IMR-90 (cell line): ENCODE results near the gene CHN1. TPM values are rescaled to one million over a fixed set of nuclear protein-coding genes. Genes with fewer than 3 reads are reported as not detected.

Experiments used
- ATAC-seq: fragments of 200-7000 bp; cut with Tn5 transposase; 2 replicates; pipeline ENCODE4 v1.9.1; 2020; ENCODE audit warnings: low read depth, mild to moderate bottlenecking, moderate library complexity
- BruUV-seq: library from RNA; stranded (reverse); fragments of 400-500 nt; replicated peaks from 2 replicates; lab custom pipeline; 2021; lab: Mats Ljungman, UMichigan
- CTCF ChIA-PET: fragments of 300-600 bp; formaldehyde crosslinking; extraction: SDS; loops from one replicate; lab custom pipeline; 2021; ENCODE audit warnings: antibody characterized with exemption; lab: Yijun Ruan, JAX
- POLR2A ChIA-PET: fragments of 300-600 bp; sonication (Branson Sonifier 250); formaldehyde crosslinking; loops from one replicate; lab custom pipeline; 2022; ENCODE audit warnings: antibody characterized with exemption; ENCODE audit not compliant: unreplicated experiment; lab: Charles Lee
- DNase-seq: peaks from one replicate; pipeline ENCODE4 v3.0.0; 2013
- H2AFZ ChIP-seq: replicated peaks from 2 replicates; pipeline ENCODE3; 2013; ENCODE audit warnings: low read length, mild to moderate bottlenecking; ENCODE audit not compliant: poor library complexity
- H2AK5ac ChIP-seq: 2 replicates; pipeline ENCODE4 v1.6.1; 2013; ENCODE audit warnings: low read depth, low read length, inconsistent platforms
- H2AK9ac ChIP-seq: replicated peaks from 2 replicates; pipeline ENCODE3; 2013; ENCODE audit warnings: mild to moderate bottlenecking, low read depth, low read length, moderate library complexity; ENCODE audit not compliant: poor library complexity
- H2BK120ac ChIP-seq: 2 replicates; pipeline ENCODE4 v1.6.1; 2013; ENCODE audit warnings: low read depth, low read length, inconsistent platforms
- H2BK15ac ChIP-seq: 3 replicates; pipeline ENCODE4 v1.6.1; 2013; ENCODE audit warnings: low read depth, low read length, inconsistent platforms
- H2BK20ac ChIP-seq: 2 replicates; pipeline ENCODE4 v1.6.1; 2013; ENCODE audit warnings: low read depth, mild to moderate bottlenecking, inconsistent platforms, low read length, moderate library complexity
- H2BK5ac ChIP-seq: 2 replicates; pipeline ENCODE4 v1.6.1; 2013; ENCODE audit warnings: mild to moderate bottlenecking, low read depth, low read length, inconsistent platforms; ENCODE audit not compliant: poor library complexity, severe bottlenecking
- H3K14ac ChIP-seq: replicated peaks from 2 replicates; pipeline ENCODE4 v1.6.1; 2013; ENCODE audit warnings: low read depth, low read length, inconsistent platforms
- H3K18ac ChIP-seq: 2 replicates; pipeline ENCODE4 v1.6.1; 2013; ENCODE audit warnings: low read depth, low read length, control low read depth
- H3K23ac ChIP-seq: 2 replicates; pipeline ENCODE4 v1.6.1; 2013; ENCODE audit warnings: low read depth, low read length, inconsistent platforms
- H3K27ac ChIP-seq: 2 replicates; pipeline ENCODE4 v1.5.1; 2013; ENCODE audit warnings: mild to moderate bottlenecking, control low read depth, low read length; ENCODE audit not compliant: insufficient read depth
- H3K27me3 ChIP-seq: 2 replicates; pipeline ENCODE4 v1.6.1; 2013; ENCODE audit warnings: low read length; ENCODE audit not compliant: control insufficient read depth, insufficient read depth
- H3K36me3 ChIP-seq: 2 replicates; pipeline ENCODE4 v1.6.1; 2013; ENCODE audit warnings: low read length, mixed read lengths; ENCODE audit not compliant: control insufficient read depth, insufficient read depth
- H3K4ac ChIP-seq: 2 replicates; pipeline ENCODE4 v1.6.1; 2013; ENCODE audit warnings: low read depth, low read length, inconsistent platforms
- H3K4me1 ChIP-seq: 2 replicates; pipeline ENCODE4 v1.6.1; 2013; ENCODE audit warnings: low read length, mixed read lengths; ENCODE audit not compliant: control insufficient read depth, insufficient read depth
- H3K4me2 ChIP-seq: 2 replicates; pipeline ENCODE4 v1.6.1; 2013; ENCODE audit warnings: low read depth, mild to moderate bottlenecking, control low read depth, low read length, moderate library complexity
- H3K4me3 ChIP-seq: 2 replicates; pipeline ENCODE4 v1.5.1; 2013; ENCODE audit warnings: low read depth, mild to moderate bottlenecking, control low read depth, low read length, moderate library complexity; ENCODE audit not compliant: insufficient read depth
- H3K56ac ChIP-seq: 2 replicates; pipeline ENCODE4 v1.6.1; 2013; ENCODE audit warnings: low read length, inconsistent platforms; ENCODE audit not compliant: insufficient read depth; ENCODE audit errors: extremely low read depth
- H3K79me1 ChIP-seq, 2 experiments: 2 replicates each; pipeline ENCODE4 v1.6.1; 2013; ENCODE audit warnings: low read length in 2 of 2, inconsistent platforms in 1 of 2, low read depth in 1 of 2
- H3K9ac ChIP-seq: 2 replicates; pipeline ENCODE4 v1.6.1; 2013; ENCODE audit warnings: low read depth, low read length, control low read depth
- H3K9me1 ChIP-seq: 2 replicates; pipeline ENCODE4 v1.6.1; 2013; ENCODE audit warnings: low read length, inconsistent platforms; ENCODE audit not compliant: insufficient read depth
- H3K9me3 ChIP-seq: 2 replicates; pipeline ENCODE4 v1.6.1; 2013; ENCODE audit warnings: low read length; ENCODE audit not compliant: control insufficient read depth, insufficient read depth
- H4K20me1 ChIP-seq: 2 replicates; pipeline ENCODE4 v1.6.1; 2013; ENCODE audit warnings: low read length, inconsistent platforms; ENCODE audit not compliant: insufficient read depth
- H4K5ac ChIP-seq: 2 replicates; pipeline ENCODE4 v1.6.1; 2013; ENCODE audit warnings: mild to moderate bottlenecking, low read depth, low read length, control low read depth
- H4K8ac ChIP-seq, 2 experiments: 2 replicates each; pipeline ENCODE4 v1.6.1; 2013; ENCODE audit warnings: low read depth in 2 of 2, low read length in 2 of 2, control low read depth in 1 of 2, inconsistent platforms in 1 of 2
- H4K91ac ChIP-seq: 2 replicates; pipeline ENCODE4 v1.6.1; 2013; ENCODE audit warnings: low read depth, low read length, inconsistent platforms; ENCODE audit not compliant: insufficient read depth
- MAFK ChIP-seq: IDR thresholded peaks from 2 replicates; pipeline ENCODE4 v1.6.1; 2012; ENCODE audit warnings: low read depth, low read length, improper control_type of control experiment
- MAZ ChIP-seq: IDR thresholded peaks from 2 replicates; pipeline ENCODE4 v1.6.1; 2012; ENCODE audit warnings: low read depth, mild to moderate bottlenecking, low read length, improper control_type of control experiment, moderate library complexity, borderline replicate concordance
- MXI1 ChIP-seq: IDR thresholded peaks from 2 replicates; pipeline ENCODE4 v1.6.1; 2012; ENCODE audit warnings: low read depth, mild to moderate bottlenecking, low read length, moderate library complexity, borderline replicate concordance
- POLR2A ChIP-seq: IDR thresholded peaks from 2 replicates; pipeline ENCODE4 v1.6.1; 2012; ENCODE audit warnings: mild to moderate bottlenecking, low read depth, low read length
- RAD21 ChIP-seq: IDR thresholded peaks from 2 replicates; pipeline ENCODE4 v1.6.1; 2012; ENCODE audit warnings: low read length, improper control_type of control experiment
- RCOR1 ChIP-seq: IDR thresholded peaks from 2 replicates; pipeline ENCODE4 v1.6.1; 2012; ENCODE audit warnings: mild to moderate bottlenecking, low read length, improper control_type of control experiment; ENCODE audit not compliant: insufficient replicate concordance
- dilution Hi-C: fragments of 300-500 bp; cut with HindIII; formaldehyde crosslinking; loops from one replicate; pipeline ENCODE4 v1.14.3; 2018; ENCODE audit warnings: low sequenced_read_pairs; ENCODE audit not compliant: unreplicated experiment
- in situ Hi-C: fragments of 300-500 bp; cut with MboI; formaldehyde crosslinking; loops from 3 replicates; pipeline ENCODE4 v1.14.3; 2019; ENCODE audit warnings: low sequenced_read_pairs, inconsistent platforms, mixed read lengths
- intact Hi-C: fragments of 100-400 bp; cut with micrococcal nuclease; formaldehyde crosslinking; loops from 2 replicates; pipeline ENCODE4 v1.10.0; 2022
- polyA plus RNA-seq, 3 experiments: library from polyadenylated mRNA; depleted of rRNA; stranded (reverse); fragments of >200 nt; gene quantifications; 2 replicates each; pipeline ENCODE4 v1.2.3, GENCODE V29; 2012; ENCODE audit warnings: low replicate concordance in 1 of 3
- total RNA-seq: library from RNA; depleted of rRNA; stranded (reverse); fragments of >200 nt; gene quantifications from 2 replicates; pipeline ENCODE4 v1.2.3, GENCODE V29; 2012
- TF ChIP-seq, protein P1 (sequence below): conservative IDR thresholded peaks from 2 replicates; pipeline ENCODE4 v1.5.1; 2012; ENCODE audit warnings: mild to moderate bottlenecking, low read depth, low read length, improper control_type of control experiment
- TF ChIP-seq, protein P2 (sequence below): fragments of 150-350 bp; IDR thresholded peaks from 2 replicates; pipeline ENCODE4 v1.6.1; 2017; ENCODE audit warnings: mild to moderate bottlenecking, antibody characterized with exemption, low read length, low read depth

Gene CHN1
- total and polyA plus RNA-seq, 2 of the 4 experiments (the other 2 are of a cell fraction) = 58.4 to 66.9 TPM

DNA sequence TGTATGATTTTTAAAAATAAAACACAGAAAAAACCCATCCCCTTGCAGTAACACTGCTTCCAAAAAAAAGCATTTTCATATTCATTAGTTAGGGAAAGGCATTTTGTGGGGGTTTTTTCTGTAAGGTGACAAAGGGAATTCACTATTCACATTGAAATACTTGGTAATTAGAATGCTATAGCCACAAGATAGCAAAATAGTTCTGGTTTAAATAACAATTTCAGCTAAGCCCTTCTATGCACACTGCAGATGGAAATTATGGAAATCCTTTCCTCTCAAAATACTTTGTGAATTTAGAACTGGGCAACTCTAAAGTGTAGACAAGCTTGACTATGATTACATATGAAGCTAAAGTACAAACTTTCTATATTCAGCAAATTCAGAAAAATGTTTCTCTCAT lies 138.8 kb downstream of the CHN1 start:
- Histone ChIP-seq H2AK9ac (no peak overlapping the region), H3K4me1 (no peaks in the 10 kb centered on the region), H2BK20ac (no peak overlapping the region), H4K20me1 (no peaks in the 10 kb centered on the region), H3K79me1 (no peaks in the 10 kb centered on the region), H2AK5ac (no peak overlapping the region), H3K9me3 (no peaks in the 10 kb centered on the region), H4K5ac (no peak overlapping the region), H3K9me1 (no peaks in the 10 kb centered on the region), H4K91ac (no peak overlapping the region), H3K27ac (no peak overlapping the region), H2BK120ac (no peak overlapping the region), H3K4ac (no peak overlapping the region), H2BK15ac (no peak overlapping the region), H2BK5ac (no peak overlapping the region), H3K56ac (no peak overlapping the region), H2AFZ (no peak overlapping the region), H4K8ac (no peak overlapping the region), H3K4me3 (no peak overlapping the region), H3K9ac (no peak overlapping the region), H3K23ac (no peak overlapping the region), H3K36me3 (no peaks in the 10 kb centered on the region), H3K14ac (no peak overlapping the region), H3K27me3 (no peaks in the 10 kb centered on the region), H3K4me2 (no peak overlapping the region), H3K18ac (no peak overlapping the region)
- BruUV-seq = no TSS peak
- in situ Hi-C loops (no loop called here), intact Hi-C loops (loop anchor here (5.0 kb wide), 1 partner anchor 41 kb away; no protein-coding TSS in a partner anchor), dilution Hi-C loops (no loop called here)
- ChIA-PET POLR2A (no interaction called here), CTCF (interaction anchor here (0.7 to 1.4 kb wide), 2 partner anchors 11 to 15 kb away, joined by 3 to 4 read pairs; no protein-coding TSS in a partner anchor)
- TF ChIP-seq MAFK = no peak
- TF ChIP-seq MAZ = no peak
- TF ChIP-seq, protein P1, sequence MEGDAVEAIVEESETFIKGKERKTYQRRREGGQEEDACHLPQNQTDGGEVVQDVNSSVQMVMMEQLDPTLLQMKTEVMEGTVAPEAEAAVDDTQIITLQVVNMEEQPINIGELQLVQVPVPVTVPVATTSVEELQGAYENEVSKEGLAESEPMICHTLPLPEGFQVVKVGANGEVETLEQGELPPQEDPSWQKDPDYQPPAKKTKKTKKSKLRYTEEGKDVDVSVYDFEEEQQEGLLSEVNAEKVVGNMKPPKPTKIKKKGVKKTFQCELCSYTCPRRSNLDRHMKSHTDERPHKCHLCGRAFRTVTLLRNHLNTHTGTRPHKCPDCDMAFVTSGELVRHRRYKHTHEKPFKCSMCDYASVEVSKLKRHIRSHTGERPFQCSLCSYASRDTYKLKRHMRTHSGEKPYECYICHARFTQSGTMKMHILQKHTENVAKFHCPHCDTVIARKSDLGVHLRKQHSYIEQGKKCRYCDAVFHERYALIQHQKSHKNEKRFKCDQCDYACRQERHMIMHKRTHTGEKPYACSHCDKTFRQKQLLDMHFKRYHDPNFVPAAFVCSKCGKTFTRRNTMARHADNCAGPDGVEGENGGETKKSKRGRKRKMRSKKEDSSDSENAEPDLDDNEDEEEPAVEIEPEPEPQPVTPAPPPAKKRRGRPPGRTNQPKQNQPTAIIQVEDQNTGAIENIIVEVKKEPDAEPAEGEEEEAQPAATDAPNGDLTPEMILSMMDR = no peak
- TF ChIP-seq MXI1 = no peak
- no peak for TF ChIP-seq POLR2A
- TF ChIP-seq RCOR1 = no peak
- TF ChIP-seq RAD21 = no peak
- TF ChIP-seq, protein P2, sequence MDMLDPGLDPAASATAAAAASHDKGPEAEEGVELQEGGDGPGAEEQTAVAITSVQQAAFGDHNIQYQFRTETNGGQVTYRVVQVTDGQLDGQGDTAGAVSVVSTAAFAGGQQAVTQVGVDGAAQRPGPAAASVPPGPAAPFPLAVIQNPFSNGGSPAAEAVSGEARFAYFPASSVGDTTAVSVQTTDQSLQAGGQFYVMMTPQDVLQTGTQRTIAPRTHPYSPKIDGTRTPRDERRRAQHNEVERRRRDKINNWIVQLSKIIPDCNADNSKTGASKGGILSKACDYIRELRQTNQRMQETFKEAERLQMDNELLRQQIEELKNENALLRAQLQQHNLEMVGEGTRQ = no peak
- ATAC-seq = no peak
- no peak for DNase-seq
